Endothelial cell of umbilical vein (primary cell): ENCODE results near the gene RTN4IP1. TPM values are rescaled to one million over a fixed set of nuclear protein-coding genes. Genes with fewer than 3 reads are reported as not detected.

Experiments used
- BruUV-seq: library from RNA; stranded (reverse); fragments of 400-500 nt; replicated peaks from 2 replicates; lab custom pipeline; 2021; lab: Mats Ljungman, UMichigan
- CTCF ChIA-PET: fragments of 300-600, 350-600 bp; sonication (Branson Sonifier 250); formaldehyde crosslinking; loops from one replicate; lab custom pipeline; 2021; ENCODE audit warnings: antibody characterized with exemption, inconsistent platforms; lab: Charles Lee
- POLR2A ChIA-PET: fragments of 300-600, 350-600 bp; sonication (Branson Sonifier 250); formaldehyde crosslinking; loops from one replicate; lab custom pipeline; 2021; ENCODE audit warnings: antibody characterized with exemption, inconsistent platforms; lab: Charles Lee
- DNase-seq: peaks from one replicate; pipeline ENCODE4 v3.0.0-alpha.2; 2011; ENCODE audit warnings: low read depth, low spot score
- FAIRE-seq: peaks from 2 replicates; lab custom pipeline; 2011; peaks lifted over from hg19 to GRCh38; lab: Jason Lieb, UNC
- H2AFZ ChIP-seq: 2 replicates; pipeline ENCODE4 v1.6.0; 2012; ENCODE audit warnings: low read depth, low read length, control low read depth, inconsistent platforms
- H3K27ac ChIP-seq: 2 replicates; pipeline ENCODE4 v1.5.1; 2011; ENCODE audit warnings: low read depth, mild to moderate bottlenecking, control low read depth, low read length, moderate library complexity; ENCODE audit not compliant: insufficient read depth
- H3K27me3 ChIP-seq, 2 experiments: 2 replicates each; pipeline versions ENCODE4 v1.6.0 to v1.6.1; 2011; ENCODE audit warnings: low read length in 2 of 2, mixed read lengths in 1 of 2; ENCODE audit not compliant: control insufficient read depth in 2 of 2, insufficient read depth in 2 of 2
- H3K36me3 ChIP-seq, 2 experiments: 2 replicates in 1 of 2; 3 replicates in 1 of 2; pipeline ENCODE4 v1.5.1; 2011; ENCODE audit warnings: low read length in 2 of 2, mild to moderate bottlenecking in 1 of 2, moderate library complexity in 1 of 2; ENCODE audit not compliant: control insufficient read depth in 2 of 2, insufficient read depth in 2 of 2; ENCODE audit errors: extremely low read depth in 1 of 2
- H3K4me1 ChIP-seq: 3 replicates; pipeline ENCODE4 v1.5.1; 2011; ENCODE audit warnings: mild to moderate bottlenecking, low read length; ENCODE audit not compliant: control insufficient read depth, insufficient read depth; ENCODE audit errors: extremely low read depth
- H3K4me2 ChIP-seq: 2 replicates; pipeline ENCODE4 v1.6.1; 2011; ENCODE audit warnings: low read length, control low read depth, mixed read lengths; ENCODE audit not compliant: insufficient read depth
- H3K4me3 ChIP-seq, 3 experiments: fragments of 200-600 bp in 1 of 3; sonication (generic), shearing (Covaris generic) in 1 of 3; replicated peaks in 1 of 3; 2 replicates each; pipeline ENCODE4 v1.5.1; 2011 to 2016; ENCODE audit warnings: control low read depth in 3 of 3, low read length in 3 of 3, mild to moderate bottlenecking in 2 of 3, inconsistent platforms in 1 of 3, low read depth in 1 of 3, moderate library complexity in 1 of 3; ENCODE audit not compliant: insufficient read depth in 1 of 3
- H3K79me2 ChIP-seq: 2 replicates; pipeline ENCODE4 v1.6.0; 2012; ENCODE audit warnings: low read length, inconsistent platforms; ENCODE audit not compliant: control insufficient read depth, insufficient read depth
- H3K9ac ChIP-seq: replicated peaks from 2 replicates; pipeline ENCODE3; 2011; ENCODE audit warnings: low read length, control low read depth; ENCODE audit not compliant: insufficient read depth; ENCODE audit errors: extremely low read depth
- H3K9me1 ChIP-seq: replicated peaks from 3 replicates; pipeline ENCODE4 v1.6.0; 2011; ENCODE audit warnings: mild to moderate bottlenecking, low read length; ENCODE audit not compliant: control insufficient read depth, insufficient read depth; ENCODE audit errors: extremely low read depth
- H3K9me3 ChIP-seq: replicated peaks from 2 replicates; pipeline ENCODE4 v1.5.1; 2012; ENCODE audit warnings: low read length, inconsistent platforms; ENCODE audit not compliant: control insufficient read depth, insufficient read depth
- H4K20me1 ChIP-seq: replicated peaks from 2 replicates; pipeline ENCODE3; 2011; ENCODE audit warnings: mild to moderate bottlenecking, low read length; ENCODE audit not compliant: control insufficient read depth, insufficient read depth; ENCODE audit errors: extremely low read depth
- CTCF ChIP-seq, 2 donors: IDR thresholded peaks; 1 replicate in 1 of 2; 2 replicates in 1 of 2; pipeline ENCODE4 v1.5.1; 2011; ENCODE audit warnings: low read length in 2 of 2, mild to moderate bottlenecking in 2 of 2, moderate library complexity in 2 of 2, control low read depth in 1 of 2, inconsistent platforms in 1 of 2, low read depth in 1 of 2; ENCODE audit not compliant: insufficient read depth in 1 of 2; ENCODE audit errors: extremely low read depth in 1 of 2
- EZH2 ChIP-seq: IDR thresholded peaks from 2 replicates; pipeline ENCODE4 v1.6.1; 2012; ENCODE audit warnings: borderline replicate concordance, low read depth, mild to moderate bottlenecking, moderate library complexity, low read length, inconsistent platforms; ENCODE audit not compliant: severe bottlenecking
- FOS ChIP-seq: IDR thresholded peaks from 2 replicates; pipeline ENCODE4 v1.6.1; 2011; ENCODE audit warnings: mild to moderate bottlenecking, low read length, moderate library complexity, borderline replicate concordance; ENCODE audit not compliant: insufficient read depth
- GATA2 ChIP-seq: IDR thresholded peaks from 2 replicates; pipeline ENCODE4 v1.7.0; 2011; ENCODE audit warnings: low read depth, mild to moderate bottlenecking, moderate library complexity, mixed read lengths, low read length; ENCODE audit not compliant: insufficient read length, insufficient read depth
- JUN ChIP-seq: IDR thresholded peaks from 2 replicates; pipeline ENCODE4 v1.6.1; 2011; ENCODE audit warnings: borderline replicate concordance, low read depth; ENCODE audit not compliant: insufficient read length, insufficient read depth
- MAX ChIP-seq: IDR thresholded peaks from 2 replicates; pipeline ENCODE4 v1.6.1; 2011; ENCODE audit not compliant: insufficient read depth, insufficient read length
- MYC ChIP-seq: IDR thresholded peaks from one replicate; pipeline ENCODE4 v1.6.1; 2011; ENCODE audit warnings: mild to moderate bottlenecking, low read depth, low read length
- POLR2A ChIP-seq: IDR thresholded peaks from 2 replicates; pipeline ENCODE4 v1.6.1; 2012; ENCODE audit warnings: low read depth, mild to moderate bottlenecking, control low read depth, low read length
- POLR2AphosphoS5 ChIP-seq: IDR thresholded peaks from 2 replicates; pipeline ENCODE4 v1.6.1; 2012; ENCODE audit warnings: low read depth, mild to moderate bottlenecking, control low read depth, low read length, moderate library complexity; ENCODE audit not compliant: insufficient read depth
- dilution Hi-C: fragments of 300-500 bp; cut with MboI; formaldehyde crosslinking; loops from one replicate; pipeline ENCODE4 v1.15.0; 2019; ENCODE audit warnings: low sequenced_read_pairs; ENCODE audit not compliant: extremely low pct_ligation_motif_present
- intact Hi-C: fragments of 100-400 bp; cut with micrococcal nuclease; formaldehyde crosslinking; loops from one replicate; pipeline ENCODE4 v1.10.0; 2022
- polyA plus RNA-seq, 4 experiments: library from polyadenylated mRNA; depleted of rRNA in 3 of 4; stranded (reverse) in 3 of 4; unstranded in 1 of 4; fragments of >200 nt; gene quantifications; 2 replicates each; pipeline versions ENCODE4 v1.2.1 to v1.2.3, GENCODE V29; 2011 to 2012; ENCODE audit warnings: missing spikeins in 1 of 4
- total RNA-seq: library from RNA; stranded (reverse); gene quantifications from 2 replicates; pipeline ENCODE4 v1.2.3, GENCODE V29; 2021

The RTN4IP1 gene
- total and polyA plus RNA-seq, 2 donors (not counting 3 experiments of a cell fraction or from before 2014, with no cell fraction given): 3.9 to 5.4 TPM

GRCh38 chr6:106535012-106535411, 94.3 kb downstream of the RTN4IP1 start:
- Histone ChIP-seq H2AFZ (no peak overlapping the region), H4K20me1 (no peaks in the 10 kb centered on the region), H3K27ac (no peak overlapping the region), H3K4me2 (no peak overlapping the region), H3K27me3 (no peaks in the 10 kb centered on the region), H3K4me1 (peaks cover 17% of the 10 kb centered on the region), H3K9me1 (no peaks in the 10 kb centered on the region), H3K4me3 (no peak overlapping the region), H3K9ac (no peak overlapping the region), H3K36me3 (no peaks in the 10 kb centered on the region), H3K79me2 (no peaks in the 10 kb centered on the region), H3K9me3 (no peaks in the 10 kb centered on the region)
- TF ChIP-seq MYC: no peak
- no peak for TF ChIP-seq JUN
- no peak for TF ChIP-seq POLR2A
- TF ChIP-seq POLR2AphosphoS5: no peak
- no peak for TF ChIP-seq FOS
- no peak for TF ChIP-seq CTCF (IDR thresholded peaks at IDR 0.05; ENCODE audit: extremely low read depth in 1 of 2, insufficient read depth in 1 of 2, low read depth in 1 of 2, low read length in 2 of 2)
- no peak for TF ChIP-seq EZH2
- TF ChIP-seq MAX: no peak
- no peak for TF ChIP-seq GATA2
- no TSS peak for BruUV-seq
- no peak for FAIRE-seq
- dilution Hi-C loops: no loop called here
- POLR2A ChIA-PET: no interaction called here
- intact Hi-C loops: no loop called here
- CTCF ChIA-PET: interaction anchor here (1.1 to 1.8 kb wide), 3 partner anchors 16 to 31 kb away, joined by 3 to 13 read pairs (median 4); no protein-coding TSS in a partner anchor
- no peak for DNase-seq
